ENCODE measurements around the gene MPP2. TPM values are rescaled to one million over a fixed set of nuclear protein-coding genes. Genes with fewer than 3 reads are reported as not detected.
"Not testable (repeated sequence)": the region's sequence is repeated elsewhere in the genome, so short reads cannot be mapped to it uniquely, and the experiment has no call there.

The MPP2 gene
- total RNA-seq, 1 experiment from 2014 or later = 4.8 TPM

- DNase-seq (ENCODE audit: low spot score) = no peak
Measured at GRCh38 chr17:43901861-43902589, 5.3 kb downstream of the MPP2 start.

DNA sequence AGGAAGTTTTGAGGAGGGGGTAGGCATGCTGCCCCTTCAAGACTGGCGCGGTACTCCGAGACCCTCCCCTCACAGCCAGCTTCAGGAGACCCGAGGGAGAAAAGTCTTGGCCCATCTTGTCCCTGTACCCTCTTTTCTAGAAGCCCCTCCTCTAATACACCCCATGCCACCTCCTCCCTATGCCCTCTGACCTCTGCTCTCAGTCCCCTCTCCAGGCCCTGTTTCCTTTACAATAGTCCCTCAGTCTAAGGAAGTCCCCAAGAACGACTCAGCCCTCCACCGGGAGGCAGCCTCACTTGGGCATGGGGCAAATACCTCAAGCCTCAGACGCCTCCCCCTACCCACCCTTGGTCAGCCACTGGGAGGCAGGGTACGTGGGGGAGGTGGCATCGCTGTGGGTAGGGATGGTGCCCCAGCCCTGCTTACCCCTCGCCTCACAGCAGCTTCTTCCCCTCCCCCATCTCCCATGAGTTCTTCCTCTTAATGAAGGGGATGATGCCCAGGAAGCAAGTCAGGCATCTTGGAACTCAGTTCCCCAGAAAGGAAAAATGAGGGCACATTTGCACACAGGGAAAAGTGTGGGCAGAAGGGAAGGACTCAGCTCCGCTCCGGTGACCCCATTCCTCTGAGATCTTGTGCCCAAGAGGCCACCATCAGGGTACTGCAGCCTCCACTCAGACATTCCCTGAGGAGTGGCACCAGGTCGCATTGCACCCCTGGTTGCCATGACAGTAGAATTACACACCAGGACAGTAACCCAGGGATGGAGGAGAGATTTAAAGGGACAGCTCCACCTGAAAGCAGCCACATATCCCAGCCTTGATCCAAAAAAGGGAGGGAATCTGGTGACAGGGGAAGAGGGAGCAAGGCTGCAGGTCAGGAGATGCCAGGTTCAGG, 6.2 kb downstream of the MPP2 start:
- no peak for DNase-seq (ENCODE audit: low spot score)

GRCh38 chr17:43900183-43900857, 7.0 kb downstream of the MPP2 start:
- DNase-seq (ENCODE audit: low spot score) = peak; percentile 85

- no peak for DNase-seq (ENCODE audit: low spot score)
Measured at GRCh38 chr17:43898446-43898845, 8.9 kb downstream of the MPP2 start.

GRCh38 chr17:43897831-43898230, 9.5 kb downstream of the MPP2 start:
- no peak for DNase-seq (ENCODE audit: low spot score)

DNA sequence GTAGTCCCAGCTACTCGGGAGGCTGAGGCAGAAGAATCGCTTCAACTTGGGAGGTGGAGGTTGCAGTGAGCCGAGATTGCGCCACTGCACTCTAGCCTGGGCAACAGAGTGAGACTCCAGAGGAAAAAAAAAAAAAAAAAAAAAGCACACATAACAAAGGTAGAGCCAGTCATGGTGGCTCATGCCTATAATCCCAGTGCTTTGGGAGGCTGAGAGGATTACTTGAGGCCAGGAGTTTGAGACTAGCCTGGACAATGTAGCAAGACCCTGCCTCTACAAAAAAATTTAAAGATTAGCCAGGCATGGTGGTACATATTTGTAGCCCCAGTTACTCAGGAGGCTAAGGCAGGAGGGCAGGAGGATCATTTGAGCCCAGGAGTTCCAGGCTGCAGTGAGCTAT, 12.8 kb downstream of the MPP2 start:
- DNase-seq (ENCODE audit: low spot score) = not testable (repeated sequence)

GRCh38 chr17:43892647-43892952, 14.7 kb downstream of the MPP2 start:
- no peak for DNase-seq (ENCODE audit: low spot score)

DNA sequence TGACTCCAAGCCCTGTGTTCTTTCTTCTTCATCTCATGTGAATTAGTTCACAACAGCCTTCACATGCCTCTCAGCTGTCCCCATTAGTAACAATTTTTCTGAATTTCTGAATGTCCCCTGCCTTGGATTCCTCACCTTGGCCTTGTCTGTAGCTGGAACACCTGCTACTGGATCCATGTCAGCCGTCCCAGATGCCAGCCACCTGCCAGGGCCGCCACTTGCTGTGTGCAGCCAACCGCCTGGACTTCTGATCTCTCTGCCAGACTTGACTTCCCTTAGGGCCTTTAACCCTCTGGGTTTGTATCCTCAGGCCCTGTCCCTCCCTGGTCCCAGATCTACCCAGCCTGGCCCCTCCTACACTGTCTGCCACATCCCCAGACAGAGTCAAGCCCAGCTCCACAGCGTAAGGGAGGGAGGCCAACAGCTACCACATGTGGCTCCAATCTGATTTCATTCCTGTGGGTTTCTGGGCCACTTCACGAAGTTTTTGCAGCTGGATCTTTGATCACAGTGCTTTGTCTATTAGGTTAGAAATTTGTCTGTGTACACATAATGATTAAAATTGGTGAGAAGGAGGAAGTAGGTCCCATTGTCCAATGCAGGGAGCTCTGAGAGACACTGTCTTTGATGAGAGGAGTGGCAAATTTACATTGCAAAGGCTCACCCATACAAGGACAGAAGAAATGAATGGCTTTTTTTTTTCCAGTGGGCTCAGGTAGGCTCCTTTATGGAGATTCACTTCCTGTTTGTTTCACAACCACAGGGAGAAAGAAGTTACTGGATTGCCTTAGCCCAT, 15.3 kb downstream of the MPP2 start:
- DNase-seq (ENCODE audit: low spot score) = no peak

DNA sequence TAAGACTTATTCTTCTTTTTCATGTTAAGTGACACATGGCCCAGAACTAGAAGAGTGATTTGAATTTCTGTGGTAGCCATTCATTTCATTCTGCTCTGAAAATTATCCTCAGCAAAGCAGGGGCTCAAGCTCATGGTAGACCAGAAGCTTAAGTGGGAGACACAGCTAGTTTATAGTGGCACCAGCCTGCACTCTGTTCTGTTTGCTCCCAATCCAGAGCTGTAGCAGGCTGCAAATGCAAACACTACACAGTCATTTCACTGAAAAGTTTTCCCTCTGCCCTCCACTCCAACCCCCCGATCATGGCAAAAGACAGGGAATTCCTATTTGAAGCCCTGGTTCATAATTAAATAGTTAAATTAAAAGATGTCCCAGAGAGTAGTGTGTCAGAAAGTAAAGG, 17.1 kb downstream of the MPP2 start:
- no peak for DNase-seq (ENCODE audit: low spot score)

GRCh38 chr17:43888548-43888947, 18.8 kb downstream of the MPP2 start:
- no peak for DNase-seq (ENCODE audit: low spot score)

GRCh38 chr17:43882761-43883415, 24.4 kb downstream of the MPP2 start:
- DNase-seq (ENCODE audit: low spot score) = no peak

- no peak for DNase-seq (ENCODE audit: low spot score)
Measured at GRCh38 chr17:43881758-43882505, 25.4 kb downstream of the MPP2 start.

DNA sequence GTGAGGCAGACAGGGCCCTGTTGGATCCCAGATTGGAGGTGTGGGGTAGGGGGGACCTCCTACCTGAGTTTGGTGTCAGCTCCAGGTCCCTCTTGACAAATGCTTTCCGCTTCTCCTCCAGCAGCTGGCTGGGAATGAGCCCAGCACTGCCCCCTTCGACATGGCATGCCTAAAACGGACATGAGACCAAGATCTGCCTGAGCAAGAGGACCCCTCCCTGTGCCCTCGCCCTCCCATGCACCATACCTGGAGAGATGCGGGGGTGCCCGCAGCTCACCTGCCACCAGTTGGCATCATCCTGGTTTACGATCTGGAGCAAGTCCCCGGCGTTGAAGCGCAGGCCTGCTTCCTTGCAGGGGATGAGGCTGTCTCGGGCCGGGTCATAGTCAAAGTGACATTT, 26.2 kb downstream of the MPP2 start:
- DNase-seq (ENCODE audit: low spot score) = no peak

DNA sequence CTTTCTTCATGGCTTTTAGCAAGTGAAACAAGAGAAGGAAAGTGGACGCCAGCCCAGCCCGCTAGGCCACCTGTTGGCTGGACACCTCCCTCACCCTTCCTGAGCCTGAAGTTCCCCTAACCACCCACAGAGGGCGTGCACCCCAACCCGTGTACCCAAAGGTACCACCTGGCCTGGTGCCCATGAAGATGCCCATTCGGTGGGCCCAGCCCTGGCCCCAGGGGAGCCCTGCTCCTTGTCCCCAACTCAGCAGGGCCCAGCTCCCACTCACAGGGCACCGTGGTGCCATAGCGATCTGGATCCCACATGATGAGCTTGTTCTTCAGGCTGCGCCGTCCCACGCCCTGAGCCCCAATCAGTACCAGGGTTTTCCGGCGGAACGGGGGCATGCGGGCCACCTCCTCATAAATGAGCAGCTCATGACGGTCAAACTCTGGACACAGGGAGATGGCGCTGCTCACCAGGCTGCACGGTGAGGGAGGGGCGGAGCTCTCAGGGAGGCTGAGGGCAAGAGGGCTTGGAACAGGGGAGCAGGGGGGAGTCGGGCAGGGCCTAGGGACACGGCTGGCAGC, 26.8 kb downstream of the MPP2 start:
- DNase-seq (ENCODE audit: low spot score) = peak; percentile 43

- no peak for DNase-seq (ENCODE audit: low spot score)
Measured at GRCh38 chr17:43879723-43880419, 27.5 kb downstream of the MPP2 start.

- peak; percentile 85 for DNase-seq (ENCODE audit: low spot score)
Measured at GRCh38 chr17:43878260-43879175, 28.8 kb downstream of the MPP2 start.

DNA sequence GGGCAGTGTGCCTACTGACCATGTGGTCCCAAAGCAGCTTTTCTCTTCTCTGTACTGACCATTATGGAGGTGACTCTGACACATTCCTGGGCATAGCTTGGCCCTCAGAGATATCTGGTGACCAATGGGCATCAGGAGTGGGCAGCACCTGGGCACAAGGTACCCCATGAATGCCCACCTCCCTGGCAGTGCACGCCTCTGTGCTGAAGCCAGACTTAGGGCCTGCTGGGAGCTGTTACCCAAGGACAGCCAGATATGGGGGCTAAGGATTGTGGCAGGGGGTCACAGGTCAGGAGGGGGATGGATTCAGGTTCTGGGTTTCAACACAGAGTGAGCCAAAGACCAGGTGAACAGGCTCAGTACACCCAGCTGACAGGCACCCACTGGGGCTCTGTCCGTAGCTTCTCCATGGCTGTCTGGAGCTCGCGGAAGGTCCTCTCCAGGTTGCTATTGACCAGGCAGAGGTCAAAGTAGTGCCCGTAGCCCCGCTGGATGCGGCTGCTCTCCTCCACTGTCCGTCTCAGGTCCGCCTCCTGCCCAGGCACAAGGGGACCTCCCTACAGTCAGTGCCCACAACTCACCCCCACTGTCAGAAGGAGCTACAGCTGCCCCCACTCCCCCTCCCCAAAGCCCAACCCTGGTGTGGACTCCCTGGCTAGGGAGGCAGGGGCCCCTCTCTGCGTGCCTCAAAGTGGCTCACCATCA, 29.7 kb downstream of the MPP2 start:
- DNase-seq (ENCODE audit: low spot score) = no peak

DNA sequence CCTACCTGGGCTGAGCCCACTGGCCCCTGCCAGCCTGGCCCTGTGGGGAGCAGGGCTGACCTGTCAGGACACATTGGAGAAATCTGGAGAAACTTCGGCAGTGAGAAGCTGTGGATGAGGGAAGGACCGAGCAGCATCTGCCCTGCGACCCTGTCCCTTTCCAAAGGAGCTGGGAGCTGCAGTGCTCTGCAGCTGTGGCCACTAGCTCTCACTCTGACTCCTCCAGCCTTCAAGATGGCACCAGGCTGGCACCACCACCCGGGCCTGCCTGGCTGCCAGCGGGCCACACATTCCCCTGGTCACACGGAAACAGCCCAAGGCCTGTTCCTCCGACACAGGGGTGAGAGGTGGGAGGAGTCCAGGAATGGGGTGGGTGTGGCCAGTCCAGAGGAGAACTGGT, 30.3 kb downstream of the MPP2 start:
- DNase-seq (ENCODE audit: low spot score) = no peak

Measured in A172 (cell line).